NCI-H2107 treated with DMSO at 0.1 percent for 48 hours (cell line): ENCODE data around the gene VPS54.
"Not testable (repeated sequence)": the region's sequence is repeated elsewhere in the genome, so short reads cannot be mapped to it uniquely, and the experiment has no call there.

Experiments used
- DNase-seq: peaks from one replicate; lab custom pipeline; 2025; ENCODE audit not compliant: unreplicated experiment; lab: John Stamatoyannopoulos, UW

VPS54 gene

DNA sequence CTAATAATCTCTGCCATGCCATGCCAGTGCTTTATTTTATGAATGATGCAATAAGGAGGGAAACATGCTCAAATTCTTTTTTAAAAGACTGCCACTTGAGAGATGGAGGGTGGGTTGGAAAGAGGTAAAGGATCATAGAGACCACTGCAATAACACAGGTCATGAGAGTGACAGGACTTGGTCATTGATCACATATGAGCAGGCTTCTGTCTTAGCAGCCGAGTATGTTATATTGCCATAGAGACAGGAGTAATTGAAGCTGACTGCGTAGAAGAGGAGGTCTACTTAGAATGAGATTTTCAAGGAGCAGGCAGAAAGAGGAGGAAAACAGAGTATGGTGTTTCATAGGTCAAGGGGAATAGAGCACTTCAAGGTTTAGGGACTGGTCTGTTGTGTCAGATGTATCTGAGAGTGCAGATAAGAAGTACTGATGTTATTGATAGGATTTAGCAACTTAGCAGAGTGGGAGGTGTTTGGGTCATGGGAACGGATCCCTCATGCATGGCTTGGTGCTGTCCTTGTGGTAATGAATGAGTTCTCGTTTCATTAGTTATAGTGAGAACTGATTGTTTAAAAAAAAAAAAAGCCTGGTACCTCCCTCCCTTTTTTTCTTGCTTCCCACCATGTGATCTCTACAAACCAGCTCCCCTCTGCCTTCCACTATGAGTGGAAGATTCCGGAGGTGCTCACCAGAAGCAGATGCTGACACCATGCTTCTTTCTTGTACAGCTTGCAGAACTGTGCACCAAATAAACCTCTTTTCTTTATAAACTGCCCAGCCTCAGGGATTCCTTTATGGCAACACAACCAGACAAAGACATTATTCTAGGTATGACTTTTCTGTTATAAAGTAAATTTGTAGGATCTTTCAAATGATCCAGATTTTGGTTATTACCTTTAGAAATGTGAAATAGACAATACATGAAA, 144.8 kb downstream of the VPS54 start:
- DNase-seq = no peak

DNA sequence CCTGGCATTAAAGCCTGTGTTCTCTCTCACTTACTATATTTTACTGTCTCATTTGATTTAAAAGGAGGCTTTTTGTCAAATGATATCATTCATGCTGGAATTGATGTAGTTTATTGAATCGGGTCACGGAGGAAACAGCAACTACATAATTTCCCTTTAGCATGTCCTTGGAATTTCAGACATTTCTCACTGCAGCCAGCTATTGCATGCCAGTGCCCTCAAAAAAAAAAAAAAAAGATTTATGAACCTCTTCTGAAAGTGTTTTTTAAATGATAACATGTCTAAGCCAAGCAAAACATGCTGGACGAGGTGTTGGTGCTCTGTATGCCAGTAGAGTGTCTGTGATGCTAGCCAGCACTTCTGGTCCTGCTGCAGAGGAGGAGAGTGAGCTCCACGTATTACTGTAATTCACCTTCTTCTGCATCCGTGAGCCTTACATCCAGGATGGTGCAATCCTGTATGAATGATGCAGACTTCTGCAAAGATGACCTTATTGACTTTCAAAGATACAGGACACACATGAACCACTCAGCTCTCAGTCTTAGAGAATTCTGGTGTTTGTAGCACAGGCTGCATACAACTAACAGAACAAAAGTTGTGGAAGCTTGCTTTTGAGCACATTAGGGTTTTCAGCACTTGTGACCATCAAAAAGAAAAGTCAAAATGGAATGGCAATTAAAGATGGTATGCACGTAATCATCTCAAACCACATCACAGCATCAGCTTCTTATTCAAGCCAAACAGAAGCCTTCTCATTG, 146.5 kb downstream of the VPS54 start:
- no peak for DNase-seq

DNA sequence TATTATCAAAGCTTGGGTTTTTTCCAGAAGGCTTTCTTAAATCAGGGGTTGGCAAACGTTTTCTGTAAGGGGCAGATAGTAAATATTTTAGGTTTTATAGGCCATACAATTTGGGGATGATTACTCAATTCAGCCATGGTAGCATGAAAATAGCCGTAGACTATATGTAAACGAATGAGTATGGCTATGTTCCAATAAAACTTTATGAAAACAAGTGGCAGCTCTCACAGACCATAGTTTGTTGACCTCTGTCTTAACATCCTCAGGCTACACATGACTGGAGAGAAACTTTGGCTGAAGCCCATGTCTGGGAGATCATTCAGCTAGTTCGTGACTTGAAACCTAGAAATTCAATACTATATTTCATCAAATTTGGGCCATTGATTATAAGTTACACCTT, 147.4 kb downstream of the VPS54 start:
- DNase-seq = no peak

DNA sequence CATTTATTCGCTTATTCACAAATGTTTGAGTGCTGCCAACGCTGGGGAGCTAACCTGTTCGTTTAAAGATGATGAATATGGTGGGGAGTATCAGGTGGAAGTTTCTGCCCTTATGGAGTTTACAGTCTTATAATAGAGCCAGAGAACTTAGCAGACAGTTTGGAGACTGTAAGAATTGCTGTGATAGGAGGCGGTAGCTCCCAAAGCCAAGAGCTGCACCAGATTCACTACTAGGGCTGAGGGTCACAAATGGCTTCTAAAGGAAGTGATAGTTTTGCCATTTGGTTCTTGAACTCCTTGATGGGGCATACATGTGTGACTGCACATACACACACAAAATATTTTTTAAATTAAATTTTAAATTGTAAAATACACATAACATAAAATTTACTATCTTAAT, 148.5 kb downstream of the VPS54 start:
- no peak for DNase-seq

DNA sequence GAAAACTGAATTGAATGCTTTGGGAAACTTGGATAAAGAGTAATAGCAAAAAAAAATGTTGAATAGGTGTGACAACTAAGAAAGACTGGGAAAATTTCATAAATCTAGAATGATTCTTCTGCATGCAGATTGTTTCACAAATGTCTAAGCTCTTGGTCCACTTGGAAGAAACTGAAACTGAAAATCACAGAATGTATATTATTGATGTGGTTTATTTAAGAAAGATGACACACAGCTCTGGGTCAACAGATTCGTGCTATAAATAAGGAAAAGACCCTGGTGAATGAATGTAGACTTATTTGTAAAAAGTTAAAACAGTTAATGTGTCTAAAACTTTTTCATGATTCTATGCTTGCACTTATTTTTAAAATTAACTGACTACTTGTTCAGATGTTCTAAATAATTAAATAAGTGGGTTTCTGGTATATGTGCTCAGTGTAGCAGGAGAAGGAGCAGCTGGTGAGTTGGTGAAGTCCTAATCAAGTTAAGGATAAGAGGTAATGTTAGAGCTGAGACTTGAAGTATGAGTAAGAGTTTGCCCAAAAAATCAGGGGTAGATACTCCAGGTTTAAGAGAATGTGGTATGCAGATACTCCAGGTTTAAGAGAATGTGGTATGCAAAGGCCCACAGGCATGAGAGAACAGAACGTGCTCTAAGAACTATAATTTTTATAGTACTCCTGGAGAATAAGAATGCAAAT, 153.1 kb downstream of the VPS54 start:
- no peak for DNase-seq

DNA sequence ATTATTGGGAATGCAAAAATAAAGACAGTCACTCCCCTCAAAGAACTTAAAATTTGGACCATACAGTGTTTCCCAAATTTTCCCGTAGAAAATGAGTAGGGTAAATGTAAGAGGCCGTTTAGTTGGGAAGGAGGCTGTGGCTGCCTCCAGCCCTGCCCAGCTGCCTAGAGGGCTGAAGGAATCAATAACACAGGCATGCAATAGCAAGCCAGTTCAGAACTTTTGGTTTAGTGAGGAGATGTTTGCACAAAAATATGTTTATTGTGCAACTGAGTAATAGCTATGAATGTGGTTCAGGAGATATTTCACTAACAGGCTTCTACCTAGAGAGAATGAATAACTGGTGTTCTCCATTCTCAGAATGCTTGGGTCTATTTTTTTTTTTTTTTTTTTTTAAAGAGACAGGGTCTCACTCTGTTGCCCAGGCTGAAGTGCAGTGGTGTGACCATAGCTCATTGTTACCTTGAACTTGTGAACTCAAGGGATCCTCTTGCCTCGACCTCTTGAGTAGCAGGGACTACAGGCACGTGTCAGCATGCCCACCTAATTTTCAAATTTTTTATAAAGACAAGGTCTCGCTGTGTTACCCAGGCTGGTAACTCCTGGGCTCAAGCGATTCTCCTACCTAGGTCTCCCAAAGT, 153.9 kb downstream of the VPS54 start:
- DNase-seq = no peak

DNA sequence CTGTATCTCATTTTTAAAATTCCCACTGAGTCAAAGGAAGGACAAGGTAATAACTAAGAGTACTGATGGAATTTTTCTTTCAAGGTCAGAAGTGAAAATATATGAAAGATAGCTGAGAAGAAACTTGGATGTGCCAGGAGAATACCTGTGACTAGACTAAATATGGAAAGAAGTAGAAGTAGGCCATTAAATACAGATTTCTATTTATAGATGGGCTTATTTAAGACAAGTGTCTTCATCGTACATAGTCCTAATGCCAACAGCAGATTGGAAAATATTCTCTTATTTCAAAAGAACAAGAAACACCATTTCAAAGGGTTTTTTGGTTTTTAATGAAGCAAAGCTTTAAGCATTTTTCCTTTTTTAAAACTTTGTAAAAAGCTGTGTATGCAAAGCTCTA, 155.5 kb downstream of the VPS54 start:
- no peak for DNase-seq

DNA sequence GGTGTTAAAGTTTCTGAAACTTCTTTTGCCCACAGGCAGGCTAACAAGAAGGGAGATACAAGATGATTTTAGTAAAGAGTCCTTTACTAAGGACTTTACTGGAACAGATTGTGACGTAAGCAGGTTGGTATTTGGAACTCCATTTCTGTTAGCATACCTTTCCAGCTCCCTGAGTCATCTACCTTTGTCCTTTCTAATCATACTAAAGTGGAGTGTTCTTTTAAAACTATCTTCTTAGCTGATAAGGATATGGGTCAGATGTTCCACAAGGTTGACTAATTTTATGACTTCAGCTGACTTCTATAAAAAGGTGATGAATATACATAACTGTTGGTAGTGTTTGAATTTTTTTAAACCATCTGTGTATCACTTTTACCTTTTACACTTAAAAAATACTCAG, 156.4 kb downstream of the VPS54 start:
- no peak for DNase-seq

DNA sequence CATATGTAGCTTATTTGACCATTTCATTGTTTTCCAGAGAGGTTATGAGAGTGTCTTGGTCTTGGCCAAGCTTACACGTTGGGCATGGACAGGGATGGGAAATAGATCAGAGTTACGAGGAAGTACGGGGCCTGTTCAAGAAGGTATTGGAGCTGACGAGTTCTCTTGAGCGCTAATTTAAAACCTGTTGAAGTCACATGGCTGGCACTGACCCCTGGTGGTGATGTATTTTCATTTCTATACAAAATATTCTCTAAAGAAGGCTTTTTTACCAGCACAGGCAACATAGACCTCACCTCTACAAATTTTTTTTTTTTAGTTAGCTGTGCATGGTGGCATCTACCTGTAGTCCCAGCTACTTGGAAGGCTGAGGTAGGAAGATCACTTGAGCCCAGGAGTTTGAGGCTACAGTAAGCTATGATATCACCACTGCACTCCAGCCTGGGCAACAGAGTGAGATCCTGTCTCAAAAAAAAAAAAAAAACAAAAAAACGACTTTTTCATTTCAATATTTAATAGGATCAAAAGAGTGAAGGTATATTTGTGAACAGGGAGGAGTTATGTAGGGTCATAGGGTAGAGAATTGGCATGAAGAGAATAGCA, 157.9 kb downstream of the VPS54 start:
- no peak for DNase-seq

DNA sequence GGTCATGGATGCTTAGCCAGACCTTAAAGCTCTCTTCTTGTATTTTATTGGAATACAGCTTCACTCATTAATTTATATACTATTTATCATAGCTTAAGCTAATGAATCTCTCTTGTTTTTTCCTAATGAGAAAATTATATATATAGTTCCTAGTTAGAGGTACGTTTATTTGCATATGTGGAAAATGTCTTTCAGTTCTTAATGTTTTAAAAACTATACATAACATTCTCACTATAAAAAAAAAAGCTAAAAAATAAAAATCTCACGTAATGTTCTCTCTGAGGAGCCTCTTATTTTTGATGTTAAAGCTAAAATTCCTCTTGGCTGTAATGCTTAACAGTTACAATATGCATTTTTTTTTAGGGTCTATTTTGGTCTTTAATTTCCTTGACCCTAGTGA, 160.9 kb downstream of the VPS54 start:
- no peak for DNase-seq

DNA sequence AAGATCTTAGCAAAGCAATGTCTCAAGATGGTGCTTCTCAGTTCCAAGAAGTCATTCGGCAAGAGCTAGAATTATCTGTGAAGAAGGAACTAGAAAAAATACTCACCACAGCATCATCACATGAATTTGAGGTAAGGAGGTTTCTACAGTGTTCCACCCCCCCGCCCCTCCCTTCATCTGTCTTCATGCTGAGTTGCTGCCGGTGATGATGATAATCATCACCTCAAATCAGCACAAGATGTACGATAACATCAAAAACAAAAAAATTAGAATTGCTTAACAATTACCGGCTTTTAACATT, 163.0 kb downstream of the VPS54 start:
- DNase-seq = no peak

DNA sequence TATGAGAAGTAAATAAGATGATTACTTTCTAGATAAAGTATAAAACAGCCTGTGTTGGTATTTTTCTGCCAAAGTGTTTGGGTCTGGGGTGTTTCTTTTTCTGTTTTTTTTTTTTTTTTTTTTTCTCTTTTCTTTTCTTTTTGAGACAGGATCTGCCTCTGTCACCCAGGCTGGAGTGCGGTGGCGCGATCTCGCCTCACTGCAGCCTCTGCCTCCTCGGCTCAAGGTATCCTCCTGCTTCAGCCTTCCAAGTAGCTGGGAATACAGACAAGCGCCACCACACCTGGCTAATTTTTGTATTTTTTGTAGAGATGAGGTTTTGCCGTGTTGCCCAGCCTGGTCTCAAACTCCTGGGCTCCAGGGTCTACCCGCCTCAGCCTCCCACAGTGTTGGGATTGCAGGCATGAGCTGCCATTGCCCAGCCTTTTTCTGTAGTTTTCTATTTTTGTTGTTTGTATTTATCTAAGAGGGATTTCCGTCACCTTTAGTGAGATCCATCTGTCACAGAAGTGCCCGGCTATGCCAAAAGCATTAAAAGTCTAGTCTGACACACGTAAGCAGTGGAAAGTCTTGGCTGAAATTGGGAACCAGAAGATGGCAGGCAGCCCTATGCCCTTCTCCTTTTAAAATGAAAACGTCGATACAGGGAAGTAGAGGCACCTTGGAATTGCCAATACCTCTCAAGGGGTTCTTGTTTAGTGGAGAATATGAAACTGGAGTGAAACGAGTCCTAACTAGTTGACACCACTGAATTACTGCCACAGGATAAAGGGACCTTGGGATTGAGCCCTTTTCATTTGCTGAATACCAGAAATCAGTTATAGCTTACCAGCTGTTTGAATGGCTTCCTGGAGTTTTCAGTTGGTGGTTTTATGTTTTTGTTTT, 163.6 kb downstream of the VPS54 start:
- no peak for DNase-seq

DNA sequence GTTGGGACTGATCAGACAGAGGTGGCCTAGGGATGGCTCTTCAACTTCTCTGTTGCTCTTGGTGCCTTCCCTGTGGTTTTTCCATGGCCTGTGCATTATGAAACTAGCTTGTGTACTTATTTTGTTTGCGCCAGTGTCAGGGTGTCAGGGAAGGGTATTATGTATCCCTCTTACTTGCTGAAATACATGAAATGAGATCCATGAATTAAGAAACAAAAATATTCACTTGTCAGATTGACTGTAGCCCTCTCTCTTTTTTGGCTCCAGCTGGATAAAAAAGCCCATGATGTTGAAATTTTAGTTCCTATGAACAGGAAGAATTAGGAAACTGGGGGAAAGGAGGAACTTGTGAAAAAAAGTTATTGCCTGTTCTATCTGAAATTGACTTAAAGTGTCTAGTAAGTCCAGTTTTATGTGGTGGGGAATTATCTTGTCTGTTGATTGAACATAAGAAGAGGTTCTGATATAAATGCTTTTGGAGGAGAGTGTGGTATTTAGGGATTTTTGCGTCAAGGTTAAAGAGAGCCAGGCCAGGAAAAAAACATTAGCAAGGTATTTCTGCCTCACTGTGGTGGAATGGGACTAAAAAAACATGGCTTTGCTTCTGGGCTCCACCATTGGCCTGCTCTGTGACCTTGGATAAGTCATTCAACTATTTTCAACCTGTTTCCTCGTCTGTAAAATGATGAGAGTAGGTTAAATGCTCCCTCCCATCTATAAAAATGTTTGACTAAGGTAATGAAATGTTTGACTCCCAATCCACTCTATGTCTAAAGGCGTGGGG, 165.5 kb downstream of the VPS54 start:
- no peak for DNase-seq

DNA sequence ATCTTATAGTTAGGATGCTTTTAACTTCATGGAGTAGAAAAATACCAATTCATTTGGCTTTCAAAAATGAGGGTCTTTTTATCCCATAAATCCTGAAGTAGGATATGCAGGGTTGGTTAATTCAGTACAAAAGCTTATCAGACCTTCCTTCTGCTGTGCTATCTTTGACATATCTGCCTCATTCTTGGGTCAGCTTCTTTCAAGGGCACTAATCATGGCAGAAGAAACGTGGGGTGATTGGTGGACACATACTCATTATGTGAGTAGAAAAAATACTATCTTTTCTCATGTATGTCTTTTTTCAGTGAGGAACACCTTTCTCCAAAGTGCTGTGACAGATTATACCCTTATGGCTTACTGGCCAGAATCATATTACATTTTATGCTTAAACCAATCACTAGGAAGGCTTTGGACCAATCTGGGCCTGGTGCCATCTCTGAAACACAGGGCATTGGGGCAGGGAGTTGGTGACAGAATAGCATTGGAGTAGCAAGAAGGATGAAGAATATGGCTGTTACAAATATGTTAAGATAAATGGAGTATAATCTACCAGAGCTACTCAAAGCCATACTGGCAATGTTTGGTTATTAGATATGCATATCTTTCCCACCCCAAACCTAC, 167.4 kb downstream of the VPS54 start:
- DNase-seq = no peak

DNA sequence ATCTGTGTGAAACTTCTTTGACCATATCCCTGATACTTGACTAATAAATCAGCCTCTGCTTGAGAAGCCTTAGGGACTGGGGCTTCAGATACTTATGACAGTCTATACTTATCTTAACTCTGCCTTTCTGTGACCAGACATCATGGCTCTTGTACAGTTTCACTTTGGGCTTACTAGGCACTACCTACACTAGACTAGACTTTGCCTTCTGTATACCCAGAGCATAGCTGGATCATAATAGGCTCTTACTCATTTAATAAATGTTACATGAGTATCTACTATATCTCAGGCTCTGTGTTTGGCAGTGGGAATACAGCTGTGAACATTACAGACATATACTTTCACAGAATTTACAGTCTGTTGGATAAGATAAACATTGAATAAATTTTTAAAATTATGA, 168.6 kb downstream of the VPS54 start:
- DNase-seq = no peak

DNA sequence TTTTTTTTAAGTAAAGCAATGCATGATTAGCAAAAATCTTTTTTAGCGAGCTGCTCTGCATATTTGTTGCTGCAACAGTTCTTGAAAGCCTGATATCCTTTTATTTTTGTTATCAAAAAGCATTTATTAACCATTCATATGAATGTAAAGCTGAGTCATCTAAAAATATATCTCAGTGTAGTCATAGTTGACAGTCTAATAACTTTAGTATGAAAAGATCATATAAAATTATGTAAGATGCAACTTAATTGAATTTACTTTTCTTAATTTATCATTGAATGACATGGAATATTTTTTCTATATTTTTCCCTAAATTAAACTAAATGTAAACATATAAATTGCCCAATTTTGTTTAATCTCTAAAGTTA, 169.0 kb downstream of the VPS54 start:
- no peak for DNase-seq

DNA sequence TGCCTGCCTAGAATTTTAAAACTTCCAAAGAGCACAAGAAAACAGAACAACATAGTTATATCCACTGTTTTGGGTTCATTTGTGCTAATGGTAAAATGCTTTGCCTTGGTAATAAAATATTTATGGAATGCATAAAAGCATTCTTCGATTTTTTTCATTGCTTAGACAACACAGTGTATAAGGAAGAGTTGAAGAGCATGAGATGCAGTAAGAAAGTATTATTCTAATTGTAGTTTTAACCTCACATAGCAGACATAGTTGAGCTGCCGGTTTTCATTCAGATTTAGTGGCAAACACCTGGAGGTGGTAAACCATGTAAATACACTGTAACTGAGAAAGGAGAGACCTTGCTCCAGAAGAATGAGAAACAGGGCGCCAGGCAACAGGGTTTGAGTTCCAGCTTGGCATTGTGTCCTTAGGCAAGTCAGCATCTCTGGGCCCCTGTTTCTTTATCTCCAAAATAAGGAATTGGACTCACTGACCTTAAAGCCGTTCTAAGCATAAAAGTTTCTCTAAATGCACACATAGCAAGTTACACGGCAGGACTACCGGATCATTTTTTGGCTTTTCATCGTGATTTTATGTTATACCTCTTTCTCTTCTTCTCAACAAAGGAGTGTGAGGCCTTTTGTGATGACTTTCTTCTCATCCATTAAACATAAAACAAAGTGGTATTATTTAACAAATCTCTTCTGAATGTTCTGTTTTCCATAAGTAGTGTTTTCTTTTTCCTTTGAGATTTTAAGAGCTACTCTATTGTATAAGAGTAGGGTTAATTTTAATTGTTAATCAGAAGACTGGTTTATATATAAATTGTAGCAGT, 169.6 kb downstream of the VPS54 start:
- no peak for DNase-seq

DNA sequence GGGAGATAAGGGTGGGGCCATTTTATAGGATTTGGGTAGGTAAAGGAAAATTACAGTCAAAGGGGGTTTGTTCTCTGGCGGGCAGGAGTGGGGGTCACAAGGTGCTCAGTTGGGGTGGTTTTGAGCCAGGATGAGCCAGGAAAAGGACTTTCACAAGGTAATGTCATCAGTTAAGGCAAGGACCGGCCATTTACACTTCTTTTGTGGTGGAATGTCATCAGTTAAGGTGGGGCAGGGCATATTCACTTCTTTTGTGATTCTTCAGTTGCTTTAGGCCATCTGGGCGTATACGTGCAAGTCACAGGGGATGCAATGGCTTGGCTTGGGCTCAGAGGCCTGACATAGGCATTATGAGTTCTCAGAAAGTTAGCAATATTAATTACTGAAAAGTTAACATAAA, 171.7 kb downstream of the VPS54 start:
- DNase-seq = not testable (repeated sequence)
